Muscle layer of colon (tissue), 2 donors: ENCODE data around the gene NGDN.

Experiments used
- H3K27ac ChIP-seq: one replicate; pipeline ENCODE4 v1.7.0; 2013; ENCODE audit warnings: low read depth, mild to moderate bottlenecking, low read length, moderate library complexity
- H3K27me3 ChIP-seq, 2 donors: one replicate each; pipeline ENCODE4 v1.7.0; 2013; ENCODE audit warnings: low read length in 2 of 2, mild to moderate bottlenecking in 2 of 2; ENCODE audit not compliant: insufficient read depth in 2 of 2, control insufficient read depth in 1 of 2
- H3K36me3 ChIP-seq: one replicate; pipeline ENCODE4 v1.7.0; 2013; ENCODE audit warnings: mild to moderate bottlenecking, low read length; ENCODE audit not compliant: insufficient read depth
- H3K4me1 ChIP-seq: one replicate; pipeline ENCODE4 v1.7.0; 2013; ENCODE audit warnings: mild to moderate bottlenecking, low read length; ENCODE audit not compliant: insufficient read depth
- H3K4me3 ChIP-seq, 2 donors: one replicate each; pipeline ENCODE4 v1.7.0; 2013; ENCODE audit warnings: low read length in 2 of 2, low read depth in 1 of 2, mild to moderate bottlenecking in 1 of 2, moderate library complexity in 1 of 2
- H3K9ac ChIP-seq: one replicate; pipeline ENCODE4 v1.7.0; 2013; ENCODE audit warnings: low read length
- H3K9me3 ChIP-seq: one replicate; pipeline ENCODE4 v1.7.0; 2013; ENCODE audit warnings: mild to moderate bottlenecking, low read length
- donor health status: abdominal sarcoma.
- donor health status: Adenocarcinoma of cecum.

The NGDN gene

DNA sequence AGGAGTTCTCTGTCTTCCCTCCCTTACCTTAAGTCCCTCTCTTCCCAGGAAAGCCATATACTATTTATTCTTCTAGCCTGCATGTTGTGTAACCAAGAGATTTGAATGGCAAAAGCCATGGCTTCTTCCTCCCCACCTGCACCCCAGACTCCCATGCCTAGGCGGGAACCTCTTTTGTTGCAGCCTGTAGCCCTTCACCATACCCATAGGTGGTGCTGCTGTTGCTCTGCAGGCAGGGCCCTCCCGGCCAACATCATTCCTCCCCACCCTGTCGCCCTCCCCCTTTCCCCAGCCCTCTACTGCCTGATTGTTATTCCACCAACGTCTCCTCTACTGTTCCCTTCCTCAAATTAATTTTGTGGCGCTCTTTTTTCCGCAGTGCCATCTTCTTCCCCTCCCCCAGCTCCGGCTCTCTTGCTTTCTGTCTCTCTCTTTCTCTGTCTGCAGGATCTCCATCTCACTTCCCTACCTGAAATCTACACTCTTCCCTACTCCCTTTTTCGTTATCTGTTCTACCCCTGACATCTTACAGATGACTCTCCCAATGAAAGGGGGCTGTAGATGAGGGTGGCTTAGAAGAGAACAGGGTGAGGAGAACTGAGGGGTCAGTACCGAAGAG is 13.8 kb downstream of the NGDN start:
- Histone ChIP-seq H3K9ac (no peak overlapping the region), H3K36me3 (peaks cover 10% of the 10 kb centered on the region), H3K4me3 (no peak overlapping the region), H3K27me3 (no peaks in the 10 kb centered on the region), H3K27ac (no peak overlapping the region), H3K4me1 (no peaks in the 10 kb centered on the region), H3K9me3 (no peaks in the 10 kb centered on the region)

DNA sequence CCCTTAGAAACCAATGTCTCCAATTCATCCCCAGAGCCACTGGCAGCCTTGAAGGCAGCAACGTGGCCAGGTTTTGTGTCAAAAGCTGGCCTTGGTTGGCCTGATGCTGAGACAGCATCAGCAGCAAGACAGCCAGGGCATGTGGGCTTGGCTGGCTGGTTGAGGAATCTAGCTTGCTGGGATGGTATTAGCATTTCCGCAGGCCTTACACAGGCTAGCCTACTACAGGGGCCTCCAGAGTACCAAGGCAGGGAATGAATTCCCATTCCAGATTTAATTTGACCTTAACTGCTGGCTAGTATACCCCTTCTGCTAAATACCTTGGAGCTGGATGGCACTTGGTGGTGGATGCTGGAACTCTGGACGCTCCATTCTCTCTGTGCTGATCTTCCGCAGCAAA is 15.8 kb downstream of the NGDN start:
- H3K9me3 ChIP-seq: no peaks in the 10 kb centered on the region
- H3K4me1 ChIP-seq: no peaks in the 10 kb centered on the region
- H3K4me3 ChIP-seq: no peak overlapping the region
- H3K36me3 ChIP-seq: peaks cover 10% of the 10 kb centered on the region
- no peak overlapping the region for H3K9ac ChIP-seq
- no peak overlapping the region for H3K27ac ChIP-seq
- H3K27me3 ChIP-seq: no peaks in the 10 kb centered on the region

DNA sequence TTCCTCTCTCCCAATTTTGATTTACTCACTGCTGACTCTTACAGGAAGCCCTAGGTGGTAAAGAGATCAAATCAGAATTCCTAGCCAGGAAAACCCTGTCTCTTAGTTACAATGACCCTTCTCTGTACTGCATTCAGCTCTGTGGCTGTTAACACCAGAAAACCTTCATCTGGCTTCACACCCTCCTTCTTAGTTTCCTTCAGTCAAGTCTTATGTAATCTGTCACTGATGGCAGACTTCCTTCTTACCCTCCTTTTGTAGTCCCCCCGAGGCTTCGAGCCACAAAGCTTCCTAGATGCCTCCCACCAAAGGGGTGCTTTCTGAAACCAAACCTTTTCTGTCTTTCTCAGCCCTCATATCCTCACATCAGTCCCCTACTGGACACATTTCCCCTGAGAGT is 16.5 kb downstream of the NGDN start:
- Histone ChIP-seq H3K9me3 (no peaks in the 10 kb centered on the region), H3K9ac (no peak overlapping the region), H3K36me3 (peaks cover 10% of the 10 kb centered on the region), H3K4me1 (no peaks in the 10 kb centered on the region), H3K4me3 (no peak overlapping the region), H3K27me3 (no peaks in the 10 kb centered on the region), H3K27ac (no peak overlapping the region)

DNA sequence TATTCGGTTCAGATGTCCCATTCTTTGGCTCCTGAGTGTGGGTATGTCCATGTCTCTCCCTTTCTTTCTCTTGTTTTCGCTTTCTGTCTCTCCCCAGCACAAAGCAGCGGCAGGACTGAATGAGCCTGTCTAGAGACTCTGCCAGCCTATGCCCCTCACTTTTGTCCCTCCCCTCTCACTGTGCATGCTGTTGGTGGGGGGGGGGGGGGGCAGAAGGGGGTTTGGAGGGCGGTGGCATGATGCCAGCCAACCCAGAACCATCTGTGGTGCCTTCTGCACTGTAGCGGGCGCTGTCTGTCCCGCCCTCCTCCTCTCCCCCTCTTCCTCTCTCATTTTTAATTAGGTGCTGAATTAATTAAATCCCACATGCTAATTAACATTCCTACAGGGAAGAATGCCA is 17.7 kb downstream of the NGDN start:
- Histone ChIP-seq H3K9ac (no peak overlapping the region), H3K27me3 (no peaks in the 10 kb centered on the region), H3K4me3 (no peak overlapping the region), H3K4me1 (no peaks in the 10 kb centered on the region), H3K27ac (no peak overlapping the region), H3K9me3 (no peaks in the 10 kb centered on the region), H3K36me3 (peaks cover 10% of the 10 kb centered on the region)

DNA sequence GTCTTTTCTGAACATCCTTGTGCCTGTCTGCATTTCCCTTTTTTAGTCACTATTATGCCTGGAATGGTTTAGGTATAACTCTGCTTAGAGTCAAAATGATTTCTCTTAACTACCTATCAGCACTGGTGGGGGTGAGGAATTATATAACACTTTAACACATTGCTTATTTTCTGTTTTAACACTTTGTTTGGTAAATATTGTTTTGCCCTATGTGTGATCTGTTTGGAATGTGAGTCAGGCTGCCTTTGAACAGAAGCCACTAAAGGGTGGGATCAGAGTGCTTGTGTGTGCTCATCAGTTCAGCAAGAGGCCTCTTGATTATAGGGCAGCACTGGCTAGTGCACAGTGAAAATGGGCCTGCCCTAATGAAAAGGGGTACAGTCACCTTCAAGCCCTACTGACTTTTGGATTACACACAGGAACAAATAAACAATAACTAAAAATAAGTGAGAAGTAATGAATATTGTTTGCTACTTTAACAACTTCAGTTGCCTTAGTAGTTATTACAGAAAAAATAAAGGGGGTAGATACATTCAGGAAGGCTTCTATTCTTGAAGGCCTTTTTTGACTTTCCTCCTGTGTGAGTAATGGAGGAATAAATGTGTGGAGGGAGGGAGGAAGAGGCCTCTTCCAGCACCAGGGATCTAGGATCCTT is 23.2 kb downstream of the NGDN start:
- Histone ChIP-seq H3K27ac (no peak overlapping the region), H3K9ac (no peak overlapping the region), H3K9me3 (no peaks in the 10 kb centered on the region), H3K36me3 (no peaks in the 10 kb centered on the region), H3K4me3 (no peak overlapping the region), H3K27me3 (no peaks in the 10 kb centered on the region), H3K4me1 (no peaks in the 10 kb centered on the region)

DNA sequence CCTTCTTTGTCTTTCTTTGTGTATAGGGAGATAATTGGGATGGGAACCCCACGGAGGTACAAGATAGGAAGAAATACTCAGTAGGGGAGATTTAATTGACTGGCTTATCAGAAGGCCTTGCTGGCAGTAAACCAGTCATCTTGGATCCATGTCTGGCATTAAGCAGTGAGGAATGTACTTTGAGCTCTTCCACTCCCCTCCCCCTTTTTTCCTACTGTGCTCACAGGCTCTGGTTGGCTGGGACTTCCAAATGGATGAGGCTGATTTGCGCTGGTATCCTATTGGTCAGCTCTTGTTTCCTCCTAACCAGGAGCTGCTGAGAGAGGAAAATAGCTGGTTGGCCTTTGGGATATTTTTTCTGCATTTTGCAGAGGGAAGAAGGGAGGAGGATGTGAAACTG is 24.7 kb downstream of the NGDN start:
- Histone ChIP-seq H3K9me3 (no peaks in the 10 kb centered on the region), H3K9ac (no peak overlapping the region), H3K27ac (no peak overlapping the region), H3K4me1 (no peaks in the 10 kb centered on the region), H3K36me3 (no peaks in the 10 kb centered on the region), H3K27me3 (no peaks in the 10 kb centered on the region), H3K4me3 (no peak overlapping the region)

DNA sequence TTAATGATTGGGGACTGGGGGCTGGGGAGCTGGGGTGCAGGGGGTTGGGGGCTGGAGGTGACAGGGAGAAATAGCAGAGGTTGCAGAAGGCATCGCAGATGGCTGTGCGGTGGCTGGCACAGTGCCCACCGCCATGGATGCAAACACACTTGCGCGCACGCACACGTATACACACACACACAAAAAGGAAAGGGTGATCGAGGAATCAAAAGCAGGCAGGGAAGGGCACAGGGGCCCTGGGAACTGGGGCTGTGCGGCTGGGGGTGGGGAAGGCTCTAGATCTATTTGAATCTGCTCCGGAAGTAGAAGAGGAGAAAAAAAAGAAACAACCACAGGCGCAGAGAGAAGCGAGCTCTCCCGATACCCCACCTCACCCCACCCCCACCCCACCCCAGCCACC is 42.7 kb downstream of the NGDN start:
- H3K9ac ChIP-seq: no peak overlapping the region
- no peak overlapping the region for H3K4me3 ChIP-seq
- no peaks in the 10 kb centered on the region for H3K9me3 ChIP-seq
- no peaks in the 10 kb centered on the region for H3K27me3 ChIP-seq
- H3K27ac ChIP-seq: no peak overlapping the region
- H3K36me3 ChIP-seq: peaks cover 7% of the 10 kb centered on the region
- H3K4me1 ChIP-seq: peaks cover 19% of the 10 kb centered on the region

DNA sequence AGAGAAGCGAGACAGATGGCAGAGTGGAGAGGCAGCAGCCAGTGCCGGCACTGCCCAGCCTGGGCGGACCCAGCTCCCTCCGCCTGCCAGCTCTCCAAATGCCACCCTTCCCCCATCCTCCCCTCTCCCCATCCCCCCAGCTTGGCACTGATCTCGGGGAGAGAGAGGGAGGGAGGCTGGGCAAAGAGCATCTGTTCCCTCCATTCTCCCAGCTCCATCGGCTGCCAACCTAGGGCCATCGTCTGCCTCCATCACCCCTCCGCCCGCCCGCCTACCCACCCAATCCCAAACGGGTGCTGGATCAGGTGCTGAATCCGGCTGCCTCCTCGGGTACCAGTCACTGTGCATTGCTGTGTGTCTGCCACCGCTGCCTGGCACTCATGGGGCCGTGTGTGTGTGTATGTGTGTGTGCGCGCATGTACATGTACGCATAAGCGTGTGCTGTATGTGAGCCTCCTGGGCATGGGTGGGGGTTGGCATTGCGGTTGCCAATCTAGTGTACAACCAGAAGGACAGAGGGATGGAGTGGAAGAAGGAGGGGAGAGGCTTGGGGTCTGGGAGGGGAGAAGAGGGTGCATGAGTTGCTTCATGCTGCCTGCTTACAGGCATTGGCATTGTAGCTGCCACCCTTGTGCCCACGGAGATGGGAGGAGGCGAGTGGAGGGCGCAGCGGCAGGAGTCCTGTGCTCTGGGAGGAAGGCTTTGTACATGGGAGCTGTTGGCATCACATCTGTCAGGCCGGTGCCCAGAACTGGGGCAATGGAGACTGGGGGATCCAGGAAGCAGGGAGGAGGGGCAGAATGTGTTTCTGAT is 43.7 kb downstream of the NGDN start:
- H3K27me3 ChIP-seq: no peaks in the 10 kb centered on the region
- H3K9ac ChIP-seq: no peak overlapping the region
- no peaks in the 10 kb centered on the region for H3K36me3 ChIP-seq
- peak overlapping the region; percentile 10 for H3K27ac ChIP-seq
- H3K4me1 ChIP-seq: peaks cover 19% of the 10 kb centered on the region
- H3K4me3 ChIP-seq: no peak overlapping the region
- no peaks in the 10 kb centered on the region for H3K9me3 ChIP-seq

DNA sequence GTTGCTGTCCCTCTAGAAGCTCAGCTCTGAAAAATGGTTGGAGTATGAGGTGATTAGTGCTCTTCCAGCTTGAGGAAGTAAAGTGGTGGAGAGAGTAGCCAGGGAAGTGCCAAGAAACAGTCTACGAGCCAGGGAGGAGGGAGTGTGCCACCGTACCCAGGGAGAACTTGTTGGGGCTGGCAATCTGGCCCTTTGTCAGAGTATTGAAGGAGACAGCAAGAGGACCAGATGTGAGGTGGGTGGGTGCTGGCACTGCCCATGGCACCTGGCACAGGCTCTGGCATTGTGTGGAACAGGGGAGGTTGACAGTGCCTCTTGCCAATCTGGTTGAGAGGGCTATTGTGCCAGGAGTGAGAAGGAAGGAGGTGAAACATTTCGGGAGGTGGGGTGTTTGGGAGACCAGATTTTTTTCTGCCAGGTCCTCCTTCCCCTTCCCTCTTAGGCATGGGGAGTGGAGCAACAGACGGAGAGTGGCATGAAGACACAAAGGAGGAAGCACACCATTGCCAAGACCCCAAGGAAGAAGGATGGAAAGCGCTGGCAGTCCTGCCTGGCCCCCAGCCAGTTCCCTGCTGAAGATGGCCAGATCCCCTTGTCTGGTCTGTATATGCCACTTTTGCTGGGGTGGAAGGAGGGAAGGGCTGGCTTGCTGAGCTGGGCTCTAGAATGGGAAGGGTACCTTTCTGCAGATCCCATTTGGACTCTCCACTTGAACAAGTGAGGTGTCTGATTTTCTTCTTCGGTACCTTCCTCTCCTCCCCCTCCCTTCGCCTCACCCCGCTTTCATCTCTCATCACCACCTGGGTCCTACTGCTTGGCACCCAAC is 44.5 kb downstream of the NGDN start:
- H3K4me3 ChIP-seq: no peak overlapping the region
- H3K27me3 ChIP-seq: no peaks in the 10 kb centered on the region
- H3K9me3 ChIP-seq: no peaks in the 10 kb centered on the region
- H3K4me1 ChIP-seq: peaks cover 19% of the 10 kb centered on the region
- no peaks in the 10 kb centered on the region for H3K36me3 ChIP-seq
- peak overlapping the region; percentile 10 for H3K27ac ChIP-seq
- H3K9ac ChIP-seq: no peak overlapping the region

DNA sequence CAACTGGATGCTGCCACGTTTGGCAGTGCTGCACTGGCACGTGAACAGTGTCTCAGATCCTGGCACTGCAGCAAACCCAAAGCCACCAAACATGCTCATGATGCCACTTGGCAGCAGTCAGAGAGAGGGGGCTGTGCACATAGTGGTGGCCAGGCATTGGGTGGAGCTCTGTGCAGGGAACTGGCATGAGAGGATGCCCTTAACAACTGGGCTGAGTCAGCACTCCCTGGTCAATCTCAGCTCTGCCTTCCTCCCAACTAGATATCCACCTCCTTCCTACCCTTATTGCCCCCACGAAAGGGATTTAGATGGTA is 45.1 kb downstream of the NGDN start:
- H3K9me3 ChIP-seq: no peaks in the 10 kb centered on the region
- no peak overlapping the region for H3K9ac ChIP-seq
- H3K27me3 ChIP-seq: no peaks in the 10 kb centered on the region
- H3K4me3 ChIP-seq: no peak overlapping the region
- H3K27ac ChIP-seq: no peak overlapping the region
- H3K4me1 ChIP-seq: peaks cover 19% of the 10 kb centered on the region
- no peaks in the 10 kb centered on the region for H3K36me3 ChIP-seq

DNA sequence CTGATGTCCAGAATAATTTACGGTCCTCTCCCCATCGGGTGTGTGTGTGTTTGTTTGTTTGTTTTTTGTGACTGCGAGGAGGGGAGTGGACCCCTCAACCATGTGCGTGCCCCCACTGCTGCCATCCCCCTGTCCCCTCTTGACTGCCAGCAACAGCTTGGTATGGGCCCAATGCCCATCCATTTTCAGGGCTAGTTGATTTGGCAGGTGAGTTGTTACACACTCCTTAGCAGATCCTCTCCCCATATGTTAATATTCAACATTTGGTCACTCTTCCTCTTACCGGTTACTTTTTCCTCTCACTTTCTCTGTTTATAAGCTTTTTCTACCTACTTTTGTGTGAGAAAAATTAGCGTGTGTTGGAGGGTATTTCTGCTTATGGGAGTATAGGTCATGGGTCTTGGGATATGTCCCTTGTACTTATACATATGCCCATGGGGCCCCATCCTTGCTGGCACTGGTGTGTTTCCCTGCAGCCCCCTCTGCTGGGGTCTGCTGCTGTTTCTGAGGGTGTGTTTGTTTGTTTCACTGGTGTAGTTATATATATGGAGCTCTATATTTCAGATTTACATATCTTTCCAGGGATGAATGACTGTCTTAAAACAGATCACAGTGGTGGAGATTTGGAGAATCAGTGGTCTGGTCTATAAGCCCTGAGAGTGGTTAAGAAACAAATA is 48.3 kb downstream of the NGDN start:
- no peak overlapping the region for H3K27ac ChIP-seq
- H3K27me3 ChIP-seq: no peaks in the 10 kb centered on the region
- peaks cover 19% of the 10 kb centered on the region for H3K4me1 ChIP-seq
- no peaks in the 10 kb centered on the region for H3K9me3 ChIP-seq
- H3K36me3 ChIP-seq: no peaks in the 10 kb centered on the region
- no peak overlapping the region for H3K4me3 ChIP-seq
- no peak overlapping the region for H3K9ac ChIP-seq
